GM12878 (cell line): ENCODE measurements around the gene SESN3. TPM values are rescaled to one million over a fixed set of nuclear protein-coding genes. Genes with fewer than 3 reads are reported as not detected.
"Not testable (repeated sequence)": the region's sequence is repeated elsewhere in the genome, so short reads cannot be mapped to it uniquely, and the experiment has no call there.

Experiments used
- ATAC-seq: fragments of 200-7000 bp; cut with Tn5 transposase; 3 replicates; pipeline ENCODE4 v1.9.1; 2020; ENCODE audit warnings: mild to moderate bottlenecking, moderate library complexity
- BruUV-seq: library from RNA; stranded (reverse); fragments of 400-500 nt; replicated peaks from 2 replicates; lab custom pipeline; 2021; lab: Mats Ljungman, UMichigan
- CTCF ChIA-PET: fragments of 300-600 bp; sonication (Branson Sonifier 250); formaldehyde crosslinking; extraction: SDS; loops from one replicate; lab custom pipeline; 2021; ENCODE audit warnings: inconsistent platforms; lab: Yijun Ruan, JAX
- POLR2A ChIA-PET: fragments of 350-600 bp; formaldehyde crosslinking; extraction: SDS; loops from one replicate; lab custom pipeline; 2021; ENCODE audit warnings: inconsistent platforms; lab: Charles Lee
- RAD21 ChIA-PET: fragments of 300-600 bp; sonication (Branson Sonifier 250); formaldehyde crosslinking; loops from one replicate; lab custom pipeline; 2023; ENCODE audit warnings: antibody characterized with exemption; ENCODE audit not compliant: unreplicated experiment; lab: Charles Lee
- SMC1A ChIA-PET: fragments of 300-600 bp; sonication (Branson Sonifier 250); formaldehyde crosslinking; loops from one replicate; lab custom pipeline; 2023; ENCODE audit not compliant: unreplicated experiment, uncharacterized antibody; lab: Charles Lee
- DNase-seq: peaks from one replicate; pipeline ENCODE4 v3.0.0-alpha.2; 2011; ENCODE audit warnings: low read depth, low spot score
- FAIRE-seq: peaks from 3 replicates; lab custom pipeline; 2011; peaks lifted over from hg19 to GRCh38; lab: Jason Lieb, UNC
- H2AFZ ChIP-seq: 2 replicates; pipeline ENCODE4 v1.6.0; 2011; ENCODE audit warnings: low read depth, low read length, control low read depth; ENCODE audit not compliant: control insufficient read depth
- H3K27ac ChIP-seq: 2 replicates; pipeline ENCODE4 v1.5.1; 2011; ENCODE audit warnings: control low read depth; ENCODE audit not compliant: control insufficient read depth, insufficient read depth
- H3K27me3 ChIP-seq, 2 experiments: replicated peaks in 1 of 2; 2 replicates each; pipeline versions ENCODE4 v1.6.0 to v1.6.1; 2011; ENCODE audit warnings: low read length in 1 of 2; ENCODE audit not compliant: control insufficient read depth in 2 of 2, insufficient read depth in 2 of 2
- H3K36me3 ChIP-seq, 2 experiments: 2 replicates each; pipeline ENCODE4 v1.5.1; 2011; ENCODE audit warnings: low read length in 1 of 2; ENCODE audit not compliant: control insufficient read depth in 2 of 2, insufficient read depth in 2 of 2
- H3K4me1 ChIP-seq: 2 replicates; pipeline ENCODE4 v1.6.1; 2011; ENCODE audit warnings: mild to moderate bottlenecking, low read length, moderate library complexity, mixed read lengths; ENCODE audit not compliant: control insufficient read depth, insufficient read depth
- H3K4me2 ChIP-seq: 2 replicates; pipeline ENCODE4 v1.6.0; 2011; ENCODE audit warnings: control low read depth; ENCODE audit not compliant: control insufficient read depth, insufficient read depth
- H3K4me3 ChIP-seq: fragments of 200-600 bp; sonication (generic); 2 replicates; pipeline ENCODE4 v1.5.1; 2016
- H3K79me2 ChIP-seq: 2 replicates; pipeline ENCODE4 v1.6.0; 2011; ENCODE audit warnings: low read length; ENCODE audit not compliant: control insufficient read depth, insufficient read depth
- H3K9ac ChIP-seq: 2 replicates; pipeline ENCODE4 v1.8.0; 2011; ENCODE audit warnings: low read length, control low read depth, mixed read lengths; ENCODE audit not compliant: control insufficient read depth, insufficient read depth
- H3K9me3 ChIP-seq: replicated peaks from 3 replicates; pipeline ENCODE4 v1.5.1; 2011; ENCODE audit warnings: mild to moderate bottlenecking, low read length; ENCODE audit not compliant: control insufficient read depth, insufficient read depth
- H4K20me1 ChIP-seq: 2 replicates; pipeline ENCODE4 v1.6.0; 2011; ENCODE audit not compliant: control insufficient read depth, insufficient read depth
- JUNB ChIP-seq: IDR thresholded peaks from 2 replicates; pipeline ENCODE4 v1.6.1; 2016; ENCODE audit warnings: antibody characterized with exemption, mild to moderate bottlenecking
- WGBS: methylation state at CpG from one replicate; pipeline ENCODE4 v1.1.6; 2016; ENCODE audit warnings: low lambda C conversion rate; ENCODE audit not compliant: insufficient replicate concordance, insufficient coverage; ENCODE audit errors: missing lambda C conversion rate; 5-methylcytosine and 5-hydroxymethylcytosine counted together
- in situ Hi-C: fragments of 300-500 bp; cut with MboI; formaldehyde crosslinking; loops from 9 replicates; pipeline ENCODE4 v1.14.3; 2018; ENCODE audit warnings: mixed read lengths
- intact Hi-C: fragments of 100-400 bp; cut with micrococcal nuclease; formaldehyde crosslinking; loops from one replicate; pipeline ENCODE4 v1.14.2; 2022; ENCODE audit not compliant: unreplicated experiment
- polyA plus RNA-seq, 11 experiments: library from polyadenylated mRNA; depleted of rRNA in 4 of 11; unstranded in 6 of 11; stranded (reverse) in 5 of 11; fragments of >200 nt; fragmentation: Nextera tagmentation in 4 of 11; fragmentation: Illumina TruSeq in 1 of 11; extraction: Ambion mirVana in 4 of 11; extraction: Trizol in 1 of 11; gene quantifications; 1 replicate in 1 of 11; 2 replicates in 10 of 11; pipeline versions ENCODE4 v1.2.1 to v1.2.3, GENCODE V29; 2011 to 2016; ENCODE audit warnings: inconsistent platforms in 2 of 11, missing spikeins in 2 of 11, low read depth in 1 of 11
- total RNA-seq, 4 experiments: library from RNA; depleted of rRNA in 3 of 4; stranded (reverse); fragments of >200 nt in 3 of 4; fragmentation: Illumina TruSeq in 1 of 4; extraction: Trizol in 1 of 4; gene quantifications; 2 replicates each; pipeline versions ENCODE4 v1.2.1 to v1.2.3, GENCODE V29; 2013 to 2021

The SESN3 gene
- total and polyA plus RNA-seq, 10 of the 15 experiments (the other 5 are each of a cell fraction or from before 2014, with no cell fraction given), result 0.64 to 6.7 (median 3.0) TPM

GRCh38 chr11:95273618-95274017 lies 42.6 kb upstream of the SESN3 start:
- POLR2A ChIA-PET, H3K9me3 ChIP-seq, ATAC-seq, DNase-seq, H3K4me2 ChIP-seq, H3K27me3 ChIP-seq, H3K36me3 ChIP-seq, intact Hi-C loops, H4K20me1 ChIP-seq, CTCF ChIA-PET, H3K4me1 ChIP-seq, H3K79me2 ChIP-seq, H3K4me3 ChIP-seq, RAD21 ChIA-PET, FAIRE-seq, in situ Hi-C loops, H3K27ac ChIP-seq, H2AFZ ChIP-seq, H3K9ac ChIP-seq, BruUV-seq: not testable (repeated sequence)
- SMC1A ChIA-PET, result interaction anchor here (1.6 kb wide), 1 partner anchor 41 kb away, joined by 5 read pairs; no protein-coding TSS in a partner anchor
- WGBS, result 52% methylated on average over 5 of the region's 5 CpGs

- Histone ChIP-seq H3K4me3 (no peak overlapping the region), H3K4me1 (no peaks in the 10 kb centered on the region), H3K9me3 (no peaks in the 10 kb centered on the region), H2AFZ (no peak overlapping the region), H3K9ac (no peak overlapping the region), H4K20me1 (no peaks in the 10 kb centered on the region), H3K36me3 (no peaks in the 10 kb centered on the region), H3K79me2 (no peaks in the 10 kb centered on the region), H3K4me2 (no peak overlapping the region), H3K27me3 (no peaks in the 10 kb centered on the region), H3K27ac (no peak overlapping the region)
- BruUV-seq, result no TSS peak
- POLR2A ChIA-PET, result no interaction called here
- 62% methylated on average over 5 of the region's 5 CpGs for WGBS
- FAIRE-seq (no peak), DNase-seq (no peak), ATAC-seq (no peak)
- SMC1A ChIA-PET, result interaction anchor here (2.6 kb wide), 1 partner anchor 16 kb away, joined by 7 read pairs; no protein-coding TSS in a partner anchor
- CTCF ChIA-PET, result interaction anchor here (1.1 kb wide), 1 partner anchor 10 kb away, joined by 3 read pairs; no protein-coding TSS in a partner anchor
- in situ Hi-C loops, result no loop called here
- RAD21 ChIA-PET, result no interaction called here
- TF ChIP-seq JUNB, result no peak
- intact Hi-C loops, result no loop called here
These were observed 38.2 kb upstream of the SESN3 start for GRCh38 chr11:95269036-95269819.
